ENCODE measurements around the gene SDHB.

The SDHB gene

DNA sequence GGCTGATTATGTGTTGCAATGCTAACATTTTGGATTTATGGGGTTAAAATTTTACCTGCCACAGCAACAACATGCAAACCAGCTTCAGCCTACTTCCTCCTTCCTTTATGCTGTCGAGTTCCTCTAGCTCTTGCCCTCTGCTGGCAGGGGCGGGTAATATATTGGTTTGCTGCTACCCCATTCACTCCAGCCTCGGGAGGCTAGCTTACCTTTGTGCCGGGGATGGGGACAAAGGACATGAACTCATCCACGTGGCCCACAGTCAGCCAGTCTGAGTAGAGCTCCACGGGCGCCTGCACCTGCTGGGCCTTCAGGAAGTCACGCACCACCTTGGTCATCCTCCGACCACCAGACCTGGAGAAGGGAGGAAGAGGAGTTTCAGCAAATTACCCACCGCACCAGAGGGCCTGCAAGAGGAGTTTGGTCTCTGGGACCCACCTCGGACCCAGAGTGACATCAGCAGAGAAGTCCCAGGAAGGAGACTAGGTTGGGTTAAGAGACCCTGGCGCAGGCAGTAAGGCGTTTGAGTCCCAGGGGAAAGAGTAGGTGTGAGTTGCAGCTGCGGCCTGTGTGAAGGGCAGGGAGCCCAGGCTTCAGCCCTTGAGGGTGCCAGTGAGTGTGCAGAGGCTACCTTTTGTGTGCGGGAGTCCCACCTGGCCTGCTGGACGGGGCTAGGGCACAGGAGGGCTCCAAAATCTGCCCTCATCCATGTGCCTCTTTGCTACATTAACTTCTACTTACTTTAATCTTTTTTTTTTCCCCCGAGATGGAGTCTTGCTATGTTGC, 21.8 kb upstream of the SDHB start:
- H3K27ac ChIP-seq = no peak overlapping the region
- no peak for TF ChIP-seq ZFX (IDR thresholded peaks at IDR 0.05)
- peak; percentile 71 for TF ChIP-seq CTCF (conservative IDR thresholded peaks at IDR 0.05)

- H3K27ac ChIP-seq = no peak overlapping the region
- TF ChIP-seq CTCF (conservative IDR thresholded peaks at IDR 0.05) = no peak
- no peak for TF ChIP-seq ZFX (IDR thresholded peaks at IDR 0.05)
These were observed 18.0 kb upstream of the SDHB start for GRCh38 chr1:17071794-17072193.

- H3K27ac ChIP-seq = no peak overlapping the region
- TF ChIP-seq ZFX (IDR thresholded peaks at IDR 0.05) (no peak), CTCF (conservative IDR thresholded peaks at IDR 0.05) (no peak)
These were observed 16.3 kb upstream of the SDHB start for GRCh38 chr1:17070163-17070525.

DNA sequence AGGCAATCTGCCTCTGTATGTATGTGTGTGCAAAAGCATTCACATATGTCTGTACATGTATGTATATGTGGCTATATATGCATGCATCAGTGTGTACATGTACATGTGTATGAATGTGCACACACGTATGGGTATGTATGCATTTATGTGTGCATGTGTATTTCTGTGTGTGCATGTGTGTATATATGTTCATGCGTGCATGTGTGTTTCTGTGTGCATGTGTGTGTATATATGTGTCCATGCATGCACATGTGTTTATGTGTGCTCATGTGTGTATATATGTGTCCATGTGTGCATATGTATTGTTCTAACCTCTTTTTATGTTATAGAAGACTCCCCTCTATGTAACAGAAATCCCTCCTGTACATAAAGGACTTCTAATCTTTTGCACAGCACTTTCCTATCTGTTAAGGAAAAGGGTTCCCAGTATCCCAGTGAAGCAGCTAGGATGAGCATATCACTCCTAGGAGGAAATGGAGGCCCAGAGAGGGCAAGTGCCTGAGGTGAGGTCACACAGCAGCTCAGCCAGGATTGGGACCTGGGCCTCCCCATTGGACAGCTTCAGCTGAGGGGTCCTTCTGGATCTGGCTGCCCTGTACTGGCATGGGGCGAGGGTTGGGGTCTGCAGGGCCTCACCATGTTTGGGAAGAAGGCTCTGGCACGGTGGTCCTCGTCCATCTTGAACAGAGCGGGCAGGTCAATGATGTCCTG, 15.8 kb upstream of the SDHB start:
- TF ChIP-seq ZFX (IDR thresholded peaks at IDR 0.05) (no peak), CTCF (conservative IDR thresholded peaks at IDR 0.05) (no peak)
- no peak overlapping the region for H3K27ac ChIP-seq

DNA sequence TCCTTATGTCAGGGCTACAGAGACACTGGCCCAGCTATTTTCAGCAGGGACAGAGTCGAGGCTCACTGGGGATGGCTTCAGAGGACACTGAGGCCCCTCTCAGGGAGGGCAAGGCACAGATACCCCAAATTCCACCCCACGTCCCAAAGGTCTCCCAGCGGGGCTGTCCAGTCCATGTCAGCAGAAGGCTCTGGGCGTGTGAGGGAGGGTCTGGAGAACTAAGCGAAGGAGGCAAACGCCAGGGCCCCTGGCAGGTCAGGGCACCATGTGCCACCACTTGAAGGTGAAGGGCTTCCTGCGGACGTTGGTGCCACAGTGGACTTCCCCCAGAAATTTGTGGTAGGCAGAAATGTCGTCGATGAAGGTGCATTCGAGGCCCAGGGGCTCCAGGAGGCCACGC, 15.0 kb upstream of the SDHB start:
- no peak overlapping the region for H3K27ac ChIP-seq
- TF ChIP-seq ZFX (IDR thresholded peaks at IDR 0.05) (no peak), CTCF (conservative IDR thresholded peaks at IDR 0.05) (no peak)

GRCh38 chr1:17067465-17068240, 13.8 kb upstream of the SDHB start:
- TF ChIP-seq ZFX (IDR thresholded peaks at IDR 0.05) (no peak), CTCF (conservative IDR thresholded peaks at IDR 0.05) (no peak)
- H3K27ac ChIP-seq = no peak overlapping the region

GRCh38 chr1:17067069-17067426, 13.2 kb upstream of the SDHB start:
- no peak overlapping the region for H3K27ac ChIP-seq
- TF ChIP-seq ZFX (IDR thresholded peaks at IDR 0.05) = no peak
- TF ChIP-seq CTCF (conservative IDR thresholded peaks at IDR 0.05) = no peak

All from C4-2B (cell line).